Thyroid gland (tissue), 4 donors: ENCODE results near the gene CCDC192. TPM values are rescaled to one million over a fixed set of nuclear protein-coding genes. Genes with fewer than 3 reads are reported as not detected.
A peak's percentile ranks its signal among the peaks of the same experiment; 100 is the strongest.

ENCODE experiments used
- DNase-seq, 2 donors: peaks; one replicate each; pipeline ENCODE4 v3.0.0-alpha.2; 2019
- H3K27ac ChIP-seq, 3 donors: fragments of 200-600 bp; sonication (generic); 1 replicate in 2 of 3; 2 replicates in 1 of 3; pipeline ENCODE4 v1.5.1; 2016 to 2019; ENCODE audit warnings: mild to moderate bottlenecking in 1 of 3, moderate library complexity in 1 of 3
- H3K27me3 ChIP-seq: fragments of 200-600 bp; sonication (generic); one replicate; pipeline ENCODE4 v1.5.1; 2019
- H3K36me3 ChIP-seq, 2 donors: fragments of 200-600 bp; sonication (generic); one replicate each; pipeline ENCODE4 v1.5.1; 2016 to 2019
- H3K4me1 ChIP-seq, 2 donors: fragments of 200-600 bp; sonication (generic); one replicate each; pipeline ENCODE4 v1.5.1; 2017 to 2019
- H3K4me3 ChIP-seq, 3 donors: fragments of 200-600 bp; sonication (generic); replicated peaks in 1 of 3; 1 replicate in 2 of 3; 2 replicates in 1 of 3; pipeline ENCODE4 v1.5.1; 2016; ENCODE audit warnings: mild to moderate bottlenecking in 1 of 3
- H3K9me3 ChIP-seq: fragments of 200-600 bp; sonication (generic); one replicate; pipeline ENCODE4 v1.5.1; 2017
- POLR2A ChIP-seq, 2 donors: fragments of 450-650 bp; IDR thresholded peaks; one replicate each; pipeline ENCODE4 v1.6.1; 2017; ENCODE audit warnings: antibody characterized with exemption in 2 of 2, mild to moderate bottlenecking in 2 of 2, moderate library complexity in 1 of 2
- WGBS, 2 donors: methylation state at CpG; one replicate each; pipeline ENCODE4 v1.1.5; 2017; 5-methylcytosine and 5-hydroxymethylcytosine counted together
- intact Hi-C: fragments of 100-400 bp; cut with DNase I; formaldehyde crosslinking; loops from one replicate; pipeline ENCODE4 v1.15.1; 2023
- total RNA-seq, 4 donors: library from RNA; depleted of rRNA; stranded (reverse); fragments of >200 nt; gene quantifications; one replicate each; pipeline ENCODE4 v1.2.3, GENCODE V29; 2016
- TF ChIP-seq, protein P1 (sequence below), 6 experiments: fragments of 200-600 bp in 3 of 6; fragments of 450-650 bp in 3 of 6; sonication (generic) in 3 of 6; IDR thresholded peaks; one replicate each; pipeline ENCODE4 v1.5.1; 2016 to 2019; ENCODE audit warnings: antibody characterized with exemption in 6 of 6, mild to moderate bottlenecking in 2 of 6, inconsistent platforms in 1 of 6, moderate library complexity in 1 of 6

Gene CCDC192
- total RNA-seq, 4 donors from 2014 or later, result 1.3 TPM; not detected in 3

DNA sequence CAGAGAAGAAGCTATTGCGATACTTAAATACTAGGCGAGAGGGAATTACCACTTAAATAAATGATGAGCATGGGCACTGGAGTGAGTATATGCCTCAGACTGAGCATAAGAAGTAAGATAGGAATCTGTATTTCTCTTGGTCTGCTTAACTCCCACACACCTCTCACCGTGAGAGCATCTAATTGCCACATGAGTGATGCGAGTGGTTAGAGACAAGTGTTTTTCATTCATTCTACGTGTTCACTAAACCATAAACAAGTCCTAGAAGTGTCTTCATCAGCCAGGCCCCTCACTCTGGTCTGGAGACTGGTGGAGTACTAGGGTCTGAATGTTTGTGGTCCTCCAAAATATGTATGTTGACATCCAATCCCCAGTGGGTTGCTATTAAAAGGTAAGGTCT is 230.2 kb downstream of the CCDC192 start:
- H3K9me3 ChIP-seq, result no peaks in the 10 kb centered on the region
- H3K27ac ChIP-seq, result no peak overlapping the region
- WGBS, 2 donors, result 60 to 73% methylated on average over 5 of the region's 5 CpGs
- no peak for DNase-seq
- H3K4me1 ChIP-seq, result peaks cover 7 to 8% of the 10 kb centered on the region in 2 donors
- H3K4me3 ChIP-seq, result no peak overlapping the region
- H3K36me3 ChIP-seq, result no peaks in the 10 kb centered on the region
- no peak for TF ChIP-seq POLR2A (IDR thresholded peaks at IDR 0.05)
- TF ChIP-seq, protein P1, sequence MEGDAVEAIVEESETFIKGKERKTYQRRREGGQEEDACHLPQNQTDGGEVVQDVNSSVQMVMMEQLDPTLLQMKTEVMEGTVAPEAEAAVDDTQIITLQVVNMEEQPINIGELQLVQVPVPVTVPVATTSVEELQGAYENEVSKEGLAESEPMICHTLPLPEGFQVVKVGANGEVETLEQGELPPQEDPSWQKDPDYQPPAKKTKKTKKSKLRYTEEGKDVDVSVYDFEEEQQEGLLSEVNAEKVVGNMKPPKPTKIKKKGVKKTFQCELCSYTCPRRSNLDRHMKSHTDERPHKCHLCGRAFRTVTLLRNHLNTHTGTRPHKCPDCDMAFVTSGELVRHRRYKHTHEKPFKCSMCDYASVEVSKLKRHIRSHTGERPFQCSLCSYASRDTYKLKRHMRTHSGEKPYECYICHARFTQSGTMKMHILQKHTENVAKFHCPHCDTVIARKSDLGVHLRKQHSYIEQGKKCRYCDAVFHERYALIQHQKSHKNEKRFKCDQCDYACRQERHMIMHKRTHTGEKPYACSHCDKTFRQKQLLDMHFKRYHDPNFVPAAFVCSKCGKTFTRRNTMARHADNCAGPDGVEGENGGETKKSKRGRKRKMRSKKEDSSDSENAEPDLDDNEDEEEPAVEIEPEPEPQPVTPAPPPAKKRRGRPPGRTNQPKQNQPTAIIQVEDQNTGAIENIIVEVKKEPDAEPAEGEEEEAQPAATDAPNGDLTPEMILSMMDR (IDR thresholded peaks at IDR 0.05), result no peak
- intact Hi-C loops, result no loop called here
- H3K27me3 ChIP-seq, result no peaks in the 10 kb centered on the region

DNA sequence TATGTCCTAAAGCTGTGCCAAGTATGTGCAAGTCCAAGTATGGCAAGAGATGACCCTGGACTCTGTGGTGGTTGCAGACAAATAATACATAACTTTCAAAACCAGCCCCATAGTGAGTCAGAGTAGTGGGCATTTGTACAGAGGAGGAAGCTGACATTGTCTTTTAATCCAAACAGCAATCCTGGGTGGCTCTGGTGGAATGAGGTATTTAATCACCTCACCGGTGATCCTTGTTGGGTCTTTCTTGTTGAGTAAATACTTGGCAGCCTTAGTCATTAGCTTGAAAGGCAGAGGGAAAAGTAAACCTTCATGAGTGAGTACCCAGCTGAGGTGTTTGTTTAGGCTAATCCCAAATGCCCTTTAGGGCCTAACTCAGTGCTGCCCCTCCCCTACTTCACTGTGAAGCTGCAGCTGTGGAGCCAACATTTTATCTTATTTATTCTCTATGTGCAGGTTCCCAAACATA is 231.6 kb downstream of the CCDC192 start:
- TF ChIP-seq, protein P1 (IDR thresholded peaks at IDR 0.05), result no peak
- no peak for TF ChIP-seq POLR2A (IDR thresholded peaks at IDR 0.05)
- no peaks in the 10 kb centered on the region for H3K27me3 ChIP-seq
- no peaks in the 10 kb centered on the region for H3K9me3 ChIP-seq
- H3K27ac ChIP-seq, result no peak overlapping the region
- no peak overlapping the region for H3K4me3 ChIP-seq
- peaks cover 7 to 8% of the 10 kb centered on the region in 2 donors for H3K4me1 ChIP-seq
- 21 to 29% methylated on average over 1 of the region's 1 CpG for WGBS, 2 donors
- intact Hi-C loops, result no loop called here
- peak in 1 of 2 donors; percentile 5 for DNase-seq
- no peaks in the 10 kb centered on the region for H3K36me3 ChIP-seq

DNA sequence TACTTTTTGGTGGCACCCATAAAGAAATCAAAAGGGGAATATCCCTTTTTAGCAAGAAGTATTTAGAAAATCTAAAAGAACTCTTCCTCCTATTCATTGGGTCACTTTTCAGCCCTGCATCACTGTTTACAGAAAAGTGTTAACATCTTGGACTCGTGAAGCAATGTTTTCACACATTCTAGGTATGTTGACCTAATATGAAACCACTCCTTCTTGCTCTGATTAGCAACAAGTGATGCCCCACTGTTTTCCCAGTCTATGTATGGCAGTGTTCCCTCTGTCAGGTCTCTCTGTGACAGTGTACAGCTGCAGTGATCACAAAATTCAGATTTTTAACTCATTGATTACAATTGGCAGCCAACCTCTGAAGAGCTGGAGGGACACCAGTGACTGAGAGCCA is 232.2 kb downstream of the CCDC192 start:
- no peaks in the 10 kb centered on the region for H3K27me3 ChIP-seq
- no peak for TF ChIP-seq POLR2A (IDR thresholded peaks at IDR 0.05)
- TF ChIP-seq, protein P1 (IDR thresholded peaks at IDR 0.05), result no peak
- H3K9me3 ChIP-seq, result no peaks in the 10 kb centered on the region
- intact Hi-C loops, result no loop called here
- DNase-seq, result no peak
- H3K4me1 ChIP-seq, result peaks cover 7 to 8% of the 10 kb centered on the region in 2 donors
- WGBS, 2 donors, result 63 to 85% methylated on average over 1 of the region's 1 CpG
- no peak overlapping the region for H3K4me3 ChIP-seq
- no peak overlapping the region for H3K27ac ChIP-seq
- H3K36me3 ChIP-seq, result no peaks in the 10 kb centered on the region

DNA sequence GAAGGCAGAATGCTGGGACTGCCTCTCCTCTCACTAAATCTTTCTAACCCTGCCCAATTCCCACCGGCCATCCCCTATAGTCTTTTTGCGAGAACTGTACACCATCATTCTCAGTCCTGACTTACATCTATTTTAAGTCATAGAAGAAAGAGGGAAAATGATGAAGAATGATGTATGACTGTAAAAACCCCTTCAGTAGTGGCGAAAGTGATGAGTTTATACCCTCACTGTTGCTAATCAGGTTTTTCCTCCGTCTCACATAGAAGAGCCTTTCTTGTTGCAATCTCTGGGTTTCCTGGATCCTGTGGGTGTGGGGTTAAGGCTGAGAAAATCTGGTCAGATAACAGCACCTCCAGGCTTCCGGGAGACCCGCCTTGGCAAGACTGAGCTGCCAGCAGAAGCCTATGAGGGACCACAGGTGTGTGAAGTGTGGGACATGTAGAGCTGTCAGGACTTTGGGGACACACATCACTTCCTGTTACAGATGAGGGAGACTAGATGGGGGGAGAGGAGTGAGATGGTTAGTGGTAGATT is 233.3 kb downstream of the CCDC192 start:
- intact Hi-C loops, result no loop called here
- no peaks in the 10 kb centered on the region for H3K27me3 ChIP-seq
- WGBS, 2 donors, result 85 to 90% methylated on average over 6 of the region's 6 CpGs
- H3K9me3 ChIP-seq, result no peaks in the 10 kb centered on the region
- H3K36me3 ChIP-seq, result no peaks in the 10 kb centered on the region
- peaks cover 7 to 8% of the 10 kb centered on the region in 2 donors for H3K4me1 ChIP-seq
- no peak for DNase-seq
- TF ChIP-seq, protein P1 (IDR thresholded peaks at IDR 0.05), result no peak
- no peak for TF ChIP-seq POLR2A (IDR thresholded peaks at IDR 0.05)
- H3K4me3 ChIP-seq, result no peak overlapping the region
- no peak overlapping the region for H3K27ac ChIP-seq

DNA sequence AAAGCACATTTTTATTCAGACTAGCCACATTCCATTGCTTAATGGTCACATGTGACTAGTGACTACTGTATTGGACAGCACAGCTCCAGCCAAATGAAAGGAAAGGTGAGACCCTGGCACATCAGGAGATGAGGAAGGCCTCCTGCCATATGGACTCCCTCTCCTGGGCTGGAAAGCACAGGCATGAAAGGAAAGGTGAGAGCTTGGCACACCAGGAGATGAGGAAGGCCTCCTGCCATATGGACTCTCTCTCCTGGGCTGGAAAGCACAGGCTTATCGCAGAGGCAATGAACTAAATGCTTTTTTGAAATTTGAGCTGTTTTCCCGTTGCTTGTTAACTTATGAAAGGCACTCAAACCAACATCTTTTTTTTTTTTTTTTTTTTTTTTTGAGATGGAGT is 235.6 kb downstream of the CCDC192 start:
- 88 to 95% methylated on average over 2 of the region's 2 CpGs for WGBS, 2 donors
- DNase-seq, result no peak
- no peak overlapping the region for H3K4me3 ChIP-seq
- no peaks in the 10 kb centered on the region for H3K27me3 ChIP-seq
- peaks cover 7 to 8% of the 10 kb centered on the region in 2 donors for H3K4me1 ChIP-seq
- intact Hi-C loops, result no loop called here
- no peaks in the 10 kb centered on the region for H3K36me3 ChIP-seq
- no peaks in the 10 kb centered on the region for H3K9me3 ChIP-seq
- no peak overlapping the region for H3K27ac ChIP-seq
- TF ChIP-seq, protein P1 (IDR thresholded peaks at IDR 0.05), result no peak
- no peak for TF ChIP-seq POLR2A (IDR thresholded peaks at IDR 0.05)
